Mesenchymal stem cell (in vitro differentiated cells and primary cell): ENCODE measurements around the gene NLRP8.

Source experiments
- DNase-seq: peaks from one replicate; pipeline ENCODE4 v3.0.0-alpha.2; 2013
- H2AFZ ChIP-seq: one replicate; pipeline ENCODE4 v1.6.1; 2013; ENCODE audit warnings: low read depth, mild to moderate bottlenecking, control low read depth, inconsistent platforms, low read length, moderate library complexity
- H2AK5ac ChIP-seq: 2 replicates; pipeline ENCODE4 v1.6.1; 2013; ENCODE audit warnings: low read length, moderate library complexity, mild to moderate bottlenecking, inconsistent platforms; ENCODE audit not compliant: severe bottlenecking
- H2BK120ac ChIP-seq: one replicate; pipeline ENCODE4 v1.6.1; 2013; ENCODE audit warnings: low read depth, mild to moderate bottlenecking, inconsistent platforms, low read length, moderate library complexity
- H2BK12ac ChIP-seq, 2 experiments: one replicate each; pipeline ENCODE4 v1.6.1; 2013; ENCODE audit warnings: inconsistent platforms in 2 of 2, low read length in 2 of 2, mild to moderate bottlenecking in 2 of 2, moderate library complexity in 2 of 2, control low read depth in 1 of 2
- H2BK15ac ChIP-seq: one replicate; pipeline ENCODE4 v1.6.1; 2013; ENCODE audit warnings: mild to moderate bottlenecking, low read depth, inconsistent platforms; ENCODE audit not compliant: poor library complexity, severe bottlenecking
- H2BK5ac ChIP-seq: 2 replicates; pipeline ENCODE4 v1.6.1; 2013; ENCODE audit warnings: low read depth, mild to moderate bottlenecking, low read length, control low read depth, inconsistent platforms; ENCODE audit not compliant: poor library complexity, severe bottlenecking
- H3K14ac ChIP-seq, 2 experiments: one replicate each; pipeline ENCODE4 v1.6.1; 2013; ENCODE audit warnings: inconsistent platforms in 2 of 2, low read length in 2 of 2, control low read depth in 1 of 2, mild to moderate bottlenecking in 1 of 2, moderate library complexity in 1 of 2
- H3K18ac ChIP-seq, 2 experiments: one replicate each; pipeline ENCODE4 v1.6.1; 2013; ENCODE audit warnings: inconsistent platforms in 2 of 2, low read length in 2 of 2, control low read depth in 1 of 2, low read depth in 1 of 2, mild to moderate bottlenecking in 1 of 2
- H3K23ac ChIP-seq, 2 experiments: one replicate each; pipeline ENCODE4 v1.6.1; 2013; ENCODE audit warnings: inconsistent platforms in 2 of 2, low read length in 2 of 2, mild to moderate bottlenecking in 2 of 2, moderate library complexity in 2 of 2, control low read depth in 1 of 2
- H3K27ac ChIP-seq: 2 replicates; pipeline ENCODE4 v1.5.1; 2013; ENCODE audit warnings: mild to moderate bottlenecking, moderate library complexity, low read length, control low read depth, inconsistent platforms; ENCODE audit not compliant: poor library complexity, severe bottlenecking
- H3K27me3 ChIP-seq, 2 experiments: 2 replicates each; pipeline versions ENCODE4 v1.6.1 to v1.7.0; 2013; ENCODE audit warnings: low read length in 2 of 2, mild to moderate bottlenecking in 2 of 2, moderate library complexity in 2 of 2, control low read depth in 1 of 2, inconsistent platforms in 1 of 2; ENCODE audit not compliant: control insufficient read depth in 1 of 2, insufficient read depth in 1 of 2
- H3K36me3 ChIP-seq, 2 experiments: 2 replicates each; pipeline versions ENCODE4 v1.6.1 to v1.7.0; 2013; ENCODE audit warnings: low read length in 2 of 2, control low read depth in 1 of 2, inconsistent platforms in 1 of 2, low read depth in 1 of 2, mild to moderate bottlenecking in 1 of 2; ENCODE audit not compliant: insufficient read depth in 2 of 2, control insufficient read depth in 1 of 2
- H3K4ac ChIP-seq, 2 experiments: one replicate each; pipeline ENCODE4 v1.6.1; 2013; ENCODE audit warnings: inconsistent platforms in 2 of 2, low read length in 2 of 2, mild to moderate bottlenecking in 2 of 2, moderate library complexity in 2 of 2, control low read depth in 1 of 2, low read depth in 1 of 2
- H3K4me1 ChIP-seq: 2 replicates; pipeline ENCODE4 v1.6.1; 2013; ENCODE audit warnings: low read depth, low read length, control low read depth; ENCODE audit not compliant: control insufficient read depth, insufficient read depth
- H3K4me2 ChIP-seq: 2 replicates; pipeline ENCODE4 v1.6.1; 2013; ENCODE audit warnings: low read length, mild to moderate bottlenecking, inconsistent platforms; ENCODE audit not compliant: poor library complexity, severe bottlenecking
- H3K4me3 ChIP-seq, 2 experiments: 2 replicates each; pipeline versions ENCODE4 v1.5.1 to v1.7.0; 2013; ENCODE audit warnings: low read length in 2 of 2, mild to moderate bottlenecking in 2 of 2, control low read depth in 1 of 2, low read depth in 1 of 2; ENCODE audit not compliant: insufficient read depth in 1 of 2
- H3K79me1 ChIP-seq: replicated peaks from 2 replicates; pipeline ENCODE4 v1.6.1; 2013; ENCODE audit warnings: mild to moderate bottlenecking, control low read depth, low read length, inconsistent platforms; ENCODE audit not compliant: poor library complexity, severe bottlenecking
- H3K9ac ChIP-seq: 2 replicates; pipeline ENCODE4 v1.7.0; 2013; ENCODE audit warnings: mild to moderate bottlenecking, low read length, moderate library complexity
- H3K9me3 ChIP-seq: 2 replicates; pipeline ENCODE4 v1.7.0; 2013; ENCODE audit warnings: mild to moderate bottlenecking, low read length; ENCODE audit not compliant: control insufficient read depth
- H4K8ac ChIP-seq: one replicate; pipeline ENCODE4 v1.6.1; 2013; ENCODE audit warnings: inconsistent platforms, mild to moderate bottlenecking, low read length, moderate library complexity
- H4K91ac ChIP-seq: one replicate; pipeline ENCODE4 v1.6.1; 2013; ENCODE audit warnings: mild to moderate bottlenecking, low read length, inconsistent platforms
- WGBS: methylation state at CpG from one replicate; pipeline ENCODE4 v1.1.7; 2013; ENCODE audit warnings: mixed read lengths; 5-methylcytosine and 5-hydroxymethylcytosine counted together

Gene NLRP8

DNA sequence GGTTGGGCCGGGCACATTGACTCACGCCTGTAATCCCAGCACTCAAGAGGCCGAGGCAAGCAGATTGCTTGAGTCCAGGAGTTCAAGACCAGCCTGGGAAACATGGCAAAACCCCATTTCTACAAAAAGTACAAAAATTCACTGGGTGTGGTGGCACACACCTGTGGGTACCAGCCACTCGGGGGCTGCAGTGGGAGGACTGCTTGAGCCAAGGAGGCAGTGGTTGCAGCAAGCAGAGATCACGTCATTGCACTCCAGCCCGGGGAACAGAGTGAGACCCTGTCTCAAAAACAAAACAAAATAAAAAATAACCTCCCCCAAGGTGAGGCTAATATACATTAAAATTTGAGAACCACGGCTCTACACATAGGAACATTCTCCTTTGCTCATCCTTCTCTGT is 40.3 kb upstream of the NLRP8 start:
- no peaks in the 10 kb centered on the region for H3K79me1 ChIP-seq
- H3K4me1 ChIP-seq: no peaks in the 10 kb centered on the region
- H3K4me3 ChIP-seq: no peak overlapping the region
- 56% methylated on average over 7 of the region's 7 CpGs for WGBS
- no peak for DNase-seq
- H4K91ac ChIP-seq: no peak overlapping the region
- H2AK5ac ChIP-seq: no peak overlapping the region
- no peak overlapping the region for H3K18ac ChIP-seq
- H3K9ac ChIP-seq: no peak overlapping the region
- H3K27me3 ChIP-seq: no peaks in the 10 kb centered on the region
- H4K8ac ChIP-seq: no peak overlapping the region
- H3K4me2 ChIP-seq: no peak overlapping the region
- H3K36me3 ChIP-seq: no peaks in the 10 kb centered on the region
- no peak overlapping the region for H2AFZ ChIP-seq
- H2BK120ac ChIP-seq: no peak overlapping the region
- H3K9me3 ChIP-seq: peaks cover 45% of the 10 kb centered on the region
- no peak overlapping the region for H2BK15ac ChIP-seq
- H3K4ac ChIP-seq: no peak overlapping the region
- H3K27ac ChIP-seq: no peak overlapping the region
- no peak overlapping the region for H3K23ac ChIP-seq
- no peak overlapping the region for H2BK12ac ChIP-seq
- H3K14ac ChIP-seq: no peak overlapping the region
- no peak overlapping the region for H2BK5ac ChIP-seq

DNA sequence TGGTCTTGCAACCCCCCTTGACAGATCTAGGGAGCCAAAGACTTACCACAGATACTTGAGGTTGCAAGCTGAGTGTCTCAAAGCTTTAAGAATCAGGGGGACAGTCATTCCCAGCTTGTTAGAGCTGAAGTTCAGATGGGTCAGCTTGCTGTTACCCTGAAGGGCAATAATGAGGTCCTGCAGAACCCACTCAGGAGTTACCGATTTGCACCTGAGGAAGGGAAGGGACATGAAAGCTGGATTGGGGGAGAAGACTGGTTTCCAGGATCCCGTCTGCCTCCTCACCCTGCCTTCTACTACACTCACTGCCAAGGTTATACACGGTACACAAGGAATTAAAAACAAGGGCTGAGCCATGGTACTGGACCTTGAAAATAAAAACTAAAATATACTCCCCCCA is 39.9 kb upstream of the NLRP8 start:
- Histone ChIP-seq H2AK5ac (no peak overlapping the region), H2AFZ (no peak overlapping the region), H3K4me3 (no peak overlapping the region), H2BK15ac (no peak overlapping the region), H3K27me3 (no peaks in the 10 kb centered on the region), H2BK5ac (no peak overlapping the region), H2BK12ac (no peak overlapping the region), H2BK120ac (no peak overlapping the region), H3K14ac (no peak overlapping the region), H4K8ac (no peak overlapping the region), H3K4ac (no peak overlapping the region), H3K18ac (no peak overlapping the region), H4K91ac (no peak overlapping the region), H3K79me1 (no peaks in the 10 kb centered on the region), H3K23ac (no peak overlapping the region), H3K27ac (no peak overlapping the region), H3K9ac (no peak overlapping the region), H3K4me2 (no peak overlapping the region), H3K36me3 (no peaks in the 10 kb centered on the region), H3K4me1 (no peaks in the 10 kb centered on the region), H3K9me3 (peaks cover 50% of the 10 kb centered on the region)
- WGBS: 62% methylated on average over 3 of the region's 3 CpGs
- DNase-seq: no peak

DNA sequence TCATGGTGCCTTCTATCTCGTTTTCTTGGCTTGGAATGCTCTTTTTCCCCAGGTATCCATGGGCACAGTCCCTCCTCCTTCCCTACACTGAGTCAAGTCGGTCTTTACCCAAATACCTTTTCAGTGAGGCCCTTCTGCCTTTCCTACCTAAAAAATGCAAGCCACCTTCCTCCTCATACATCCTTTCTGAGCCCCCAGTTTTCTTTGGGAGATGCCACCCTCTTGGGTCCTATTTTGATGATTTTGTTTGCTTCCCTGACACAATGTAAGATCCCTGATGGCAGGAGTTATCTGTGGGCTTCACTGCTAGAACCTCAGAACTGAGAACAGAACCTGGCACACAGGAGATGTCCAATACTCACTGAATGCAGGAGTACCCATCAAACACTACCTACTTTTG is 37.8 kb upstream of the NLRP8 start:
- Histone ChIP-seq H3K27me3 (no peaks in the 10 kb centered on the region), H3K9me3 (peaks cover 48% of the 10 kb centered on the region), H3K18ac (no peak overlapping the region), H3K36me3 (no peaks in the 10 kb centered on the region), H3K27ac (no peak overlapping the region), H3K4me3 (no peak overlapping the region), H2BK120ac (no peak overlapping the region), H4K91ac (no peak overlapping the region), H3K4me1 (no peaks in the 10 kb centered on the region), H4K8ac (no peak overlapping the region), H3K23ac (no peak overlapping the region), H2BK5ac (no peak overlapping the region), H2BK12ac (no peak overlapping the region), H3K79me1 (no peaks in the 10 kb centered on the region), H3K9ac (no peak overlapping the region), H3K4me2 (no peak overlapping the region), H2AFZ (no peak overlapping the region), H2BK15ac (no peak overlapping the region), H3K14ac (no peak overlapping the region), H2AK5ac (no peak overlapping the region), H3K4ac (no peak overlapping the region)
- DNase-seq: no peak
- 18% methylated on average over 2 of the region's 2 CpGs for WGBS

GRCh38 chr19:55912916-55913315 is 34.7 kb upstream of the NLRP8 start:
- Histone ChIP-seq H2BK12ac (no peak overlapping the region), H3K4ac (no peak overlapping the region), H3K27ac (no peak overlapping the region), H3K36me3 (no peaks in the 10 kb centered on the region), H2AK5ac (no peak overlapping the region), H4K91ac (no peak overlapping the region), H3K9me3 (peaks cover 48% of the 10 kb centered on the region), H3K9ac (no peak overlapping the region), H3K18ac (no peak overlapping the region), H2AFZ (no peak overlapping the region), H3K14ac (no peak overlapping the region), H3K4me1 (no peaks in the 10 kb centered on the region), H4K8ac (no peak overlapping the region), H3K27me3 (no peaks in the 10 kb centered on the region), H2BK15ac (no peak overlapping the region), H3K4me3 (no peak overlapping the region), H3K79me1 (no peaks in the 10 kb centered on the region), H2BK120ac (no peak overlapping the region), H3K23ac (no peak overlapping the region), H2BK5ac (no peak overlapping the region), H3K4me2 (no peak overlapping the region)
- DNase-seq: no peak
- WGBS: 67% methylated on average over 5 of the region's 7 CpGs
